GM18520 (cell line): ENCODE measurements around the gene CFAP69.
A peak's percentile ranks its signal among the peaks of the same experiment; 100 is the strongest.
"Not testable (repeated sequence)": the region's sequence is repeated elsewhere in the genome, so short reads cannot be mapped to it uniquely, and the experiment has no call there.

Experiments used
- ATAC-seq: cut with Tn5 transposase; IDR thresholded peaks from one replicate; pipeline ENCODE4 v1.9.1; 2021; ENCODE audit not compliant: unreplicated experiment

Gene CFAP69

DNA sequence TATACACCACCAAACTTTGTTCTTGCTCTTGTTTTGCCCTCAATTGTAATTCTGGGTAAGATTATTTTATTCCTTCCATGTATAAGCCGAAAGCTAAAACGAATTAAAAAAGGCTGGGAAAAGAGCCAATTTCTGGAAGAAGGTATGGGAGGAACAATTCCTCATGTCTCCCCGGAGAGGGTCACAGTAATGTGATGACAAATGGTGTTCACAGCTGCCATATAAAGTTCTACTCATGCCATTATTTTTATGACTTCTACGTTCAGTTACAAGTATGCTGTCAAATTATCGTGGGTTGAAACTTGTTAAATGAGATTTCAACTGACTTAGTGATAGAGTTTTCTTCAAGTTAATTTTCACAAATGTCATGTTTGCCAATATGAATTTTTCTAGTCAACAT is 12.5 kb upstream of the CFAP69 start:
- ATAC-seq, result no peak

DNA sequence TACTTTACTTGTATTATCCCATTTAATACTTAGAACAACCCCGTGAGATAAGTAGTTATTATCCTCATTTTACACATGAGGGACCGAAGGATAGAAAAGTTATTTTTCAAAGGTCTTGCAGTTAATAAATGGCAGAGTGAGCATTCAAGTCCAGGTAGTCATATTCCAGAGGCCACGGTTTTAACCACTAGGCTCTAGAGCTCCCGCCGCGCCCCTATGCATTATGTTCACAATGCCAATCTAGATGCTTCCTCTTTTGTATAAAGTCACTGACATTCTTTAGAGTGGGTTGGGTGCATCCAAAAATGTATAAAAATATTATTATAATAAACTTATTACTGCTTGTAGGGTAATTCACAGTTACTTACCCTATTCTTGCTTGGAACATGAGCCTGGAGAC is 11.4 kb upstream of the CFAP69 start:
- no peak for ATAC-seq

DNA sequence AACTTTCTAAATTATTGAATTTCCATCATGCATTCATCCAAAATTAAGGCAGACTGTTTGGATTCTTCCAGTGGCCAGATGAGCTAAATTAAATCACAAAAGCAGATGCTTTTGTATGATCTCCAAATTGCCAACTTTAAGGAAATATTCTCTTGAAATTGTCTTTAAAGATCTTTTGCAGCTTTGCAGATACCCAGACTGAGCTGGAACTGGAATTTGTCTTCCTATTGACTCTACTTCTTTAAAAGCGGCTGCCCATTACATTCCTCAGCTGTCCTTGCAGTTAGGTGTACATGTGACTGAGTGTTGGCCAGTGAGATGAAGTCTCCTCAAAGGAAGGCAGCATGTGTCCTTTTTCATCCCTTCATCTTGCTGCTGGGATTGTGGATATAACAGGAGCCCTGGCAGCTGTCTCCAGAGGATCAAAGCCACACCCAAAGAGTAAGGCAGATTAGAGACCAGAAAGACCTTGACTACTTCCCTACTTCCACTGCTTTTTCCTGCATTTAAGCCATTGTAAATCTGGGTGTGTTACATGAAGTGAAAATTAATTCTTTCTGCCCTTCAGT is 8.2 kb upstream of the CFAP69 start:
- no peak for ATAC-seq

DNA sequence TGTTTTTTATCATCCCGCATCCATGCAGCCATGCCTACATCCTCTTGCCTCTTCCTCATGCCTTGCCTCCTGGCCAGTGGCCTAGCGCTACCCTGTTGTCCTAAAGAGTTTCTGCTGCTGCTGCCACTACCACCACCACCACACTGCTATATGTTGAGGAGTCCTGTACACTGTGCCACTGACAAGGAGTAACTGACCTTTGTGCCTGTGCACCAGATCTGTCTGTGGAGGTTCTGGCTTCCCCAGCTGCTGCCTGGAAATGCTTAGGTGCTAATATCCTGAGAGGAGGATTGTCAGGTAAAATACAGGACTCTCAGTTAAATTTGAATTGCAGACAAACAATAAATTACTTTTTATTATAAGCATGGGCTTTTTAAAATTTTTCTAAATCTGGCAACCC is 7.0 kb upstream of the CFAP69 start:
- no peak for ATAC-seq

- ATAC-seq, result no peak
These were observed 6.4 kb upstream of the CFAP69 start for GRCh38 chr7:90238583-90238982.

GRCh38 chr7:90239050-90239449 is 5.9 kb upstream of the CFAP69 start:
- no peak for ATAC-seq

DNA sequence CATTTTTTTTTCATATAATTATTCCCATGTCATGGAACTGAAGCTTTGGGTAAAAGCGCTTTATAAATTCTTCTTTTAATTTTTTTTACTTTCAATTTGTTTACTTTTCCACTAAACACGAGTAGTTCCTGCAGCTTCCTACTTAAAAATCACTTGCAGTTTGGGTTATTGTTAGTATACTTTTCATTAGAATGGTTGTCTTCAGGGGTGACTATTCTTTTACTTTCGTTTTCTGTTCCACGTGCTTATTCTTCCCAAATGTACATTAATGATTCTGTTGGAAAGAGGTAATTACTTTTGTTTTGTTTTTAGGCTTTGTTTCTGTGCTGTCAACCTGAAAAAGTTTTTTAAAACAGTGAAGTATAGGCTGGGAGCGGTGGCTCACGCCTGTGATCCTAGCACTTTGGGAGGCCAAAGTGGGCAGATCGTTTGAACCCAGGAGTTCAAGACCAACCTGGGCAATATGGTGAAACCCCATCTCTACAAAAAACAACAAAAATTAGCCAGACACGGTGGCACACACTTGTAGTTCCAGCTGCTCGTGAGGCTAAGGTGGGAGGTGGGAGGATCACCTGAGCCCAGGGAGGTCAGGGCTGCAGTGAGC is 5.2 kb upstream of the CFAP69 start:
- ATAC-seq, result no peak

GRCh38 chr7:90242369-90243168 is 2.4 kb upstream of the CFAP69 start:
- peak; percentile 91 for ATAC-seq

DNA sequence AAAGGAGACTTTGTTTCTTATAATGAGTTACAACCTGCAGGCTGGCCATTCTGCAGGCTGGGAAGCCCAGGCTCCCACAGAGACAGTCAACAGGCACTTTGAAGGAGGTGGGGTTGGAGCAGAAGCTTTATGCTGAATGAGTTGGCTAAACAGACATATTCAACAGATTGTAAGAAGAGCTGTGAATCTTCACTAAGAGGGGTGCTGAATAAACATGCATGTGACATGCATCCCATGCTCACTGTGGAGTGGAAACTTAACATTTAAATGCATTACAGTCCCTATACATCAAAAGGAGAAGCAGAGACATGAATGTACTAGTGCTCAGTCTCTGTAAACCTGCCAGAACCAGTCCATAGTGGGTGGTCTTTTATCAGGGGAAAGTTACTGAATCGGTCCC is 1.4 kb upstream of the CFAP69 start:
- no peak for ATAC-seq

GRCh38 chr7:90244565-90244908 is 437 bp upstream of the CFAP69 start:
- ATAC-seq, result no peak

GRCh38 chr7:90246171-90246570 is 1.2 kb downstream of the CFAP69 start:
- no peak for ATAC-seq

DNA sequence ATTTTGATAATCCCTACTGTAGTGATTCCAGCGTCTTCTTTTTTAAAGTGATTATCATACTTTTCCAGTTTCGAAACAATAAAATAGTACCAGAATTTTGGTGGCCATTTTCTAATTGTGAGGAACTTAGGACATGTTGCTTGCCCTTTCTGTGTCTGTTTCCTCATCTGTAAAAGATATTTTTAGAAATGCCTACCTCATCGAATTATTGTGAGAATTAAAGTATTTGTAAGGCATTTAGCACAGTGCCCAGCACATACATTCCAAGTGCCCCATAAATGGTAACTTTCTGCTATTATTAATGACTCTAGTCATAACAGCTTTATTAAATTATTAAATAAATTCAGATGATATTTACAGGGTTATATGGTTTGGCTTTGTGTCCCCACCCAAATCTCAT is 3.7 kb downstream of the CFAP69 start:
- ATAC-seq, result no peak

DNA sequence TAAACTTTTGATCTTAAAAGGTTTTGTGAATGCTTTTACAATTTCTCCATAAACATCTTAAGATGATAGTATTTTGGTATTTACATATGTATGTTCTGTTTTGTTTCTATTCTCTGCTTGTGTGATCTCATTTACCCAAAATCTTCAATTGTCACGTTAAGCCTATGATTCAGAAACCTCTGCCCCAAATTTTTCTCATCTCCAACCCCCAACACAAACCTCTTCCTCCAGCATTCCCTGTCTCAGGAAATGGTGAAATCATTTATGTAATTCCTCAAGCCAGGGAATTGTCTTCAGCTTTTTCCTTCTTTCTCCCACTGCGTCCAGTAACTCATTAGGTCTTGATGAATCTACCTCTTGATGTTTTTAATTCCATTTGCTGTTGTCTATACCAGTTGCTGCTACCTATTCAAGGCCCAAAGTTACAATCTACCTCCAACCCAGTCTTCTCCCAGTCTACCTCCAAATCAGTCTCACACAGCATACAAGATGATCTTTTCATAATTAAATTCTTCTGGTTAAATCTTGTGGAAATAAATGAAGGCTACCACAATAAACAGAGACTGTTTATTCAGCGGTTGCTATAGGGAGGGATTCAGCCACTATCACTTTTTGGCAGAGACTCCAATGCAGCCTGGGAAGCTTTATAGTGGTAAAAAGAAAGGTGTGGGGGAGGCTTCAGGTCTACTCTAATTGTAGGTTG is 5.8 kb downstream of the CFAP69 start:
- no peak for ATAC-seq

GRCh38 chr7:90251304-90251635 is 6.3 kb downstream of the CFAP69 start:
- no peak for ATAC-seq

DNA sequence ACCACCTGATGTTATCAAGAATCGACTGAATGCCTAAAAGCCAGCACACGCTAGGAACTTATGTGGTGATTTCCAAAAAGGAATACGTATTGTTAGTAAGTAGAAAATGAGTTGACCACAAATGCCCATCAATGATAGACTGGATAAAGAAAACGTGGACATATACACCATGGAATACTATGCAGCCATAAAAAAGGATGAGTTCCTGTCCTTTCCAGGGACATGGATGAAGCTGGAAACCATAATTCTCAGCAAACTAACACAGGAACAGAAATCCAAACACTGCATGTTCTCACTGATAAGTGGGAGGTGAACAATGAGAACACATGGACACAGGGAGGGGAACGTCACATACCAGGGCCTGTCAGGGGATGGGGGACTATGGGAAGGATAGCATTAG is 11.0 kb downstream of the CFAP69 start:
- not testable (repeated sequence) for ATAC-seq

- no peak for ATAC-seq
These were observed 11.8 kb downstream of the CFAP69 start for GRCh38 chr7:90256778-90257177.

- no peak for ATAC-seq
These were observed 16.5 kb downstream of the CFAP69 start for GRCh38 chr7:90261441-90261840.

DNA sequence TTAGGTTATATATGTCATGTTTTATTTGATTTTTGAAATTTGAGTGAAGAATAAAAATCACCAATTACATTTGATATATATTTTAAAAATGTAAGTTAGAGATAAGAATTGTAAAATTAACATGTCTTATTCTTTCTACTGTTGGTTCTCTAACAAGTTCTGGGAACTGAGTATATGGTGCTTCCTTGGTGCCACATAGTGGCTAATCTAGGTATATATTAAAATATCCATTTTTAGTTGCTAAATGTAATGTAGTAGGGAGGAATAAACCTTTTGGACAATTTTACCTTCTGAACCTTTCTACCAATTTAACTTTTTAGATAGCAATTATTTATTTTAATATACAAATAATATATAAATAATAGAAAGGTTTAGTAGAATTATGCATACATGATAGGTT is 17.5 kb downstream of the CFAP69 start:
- ATAC-seq, result peak; percentile 89

DNA sequence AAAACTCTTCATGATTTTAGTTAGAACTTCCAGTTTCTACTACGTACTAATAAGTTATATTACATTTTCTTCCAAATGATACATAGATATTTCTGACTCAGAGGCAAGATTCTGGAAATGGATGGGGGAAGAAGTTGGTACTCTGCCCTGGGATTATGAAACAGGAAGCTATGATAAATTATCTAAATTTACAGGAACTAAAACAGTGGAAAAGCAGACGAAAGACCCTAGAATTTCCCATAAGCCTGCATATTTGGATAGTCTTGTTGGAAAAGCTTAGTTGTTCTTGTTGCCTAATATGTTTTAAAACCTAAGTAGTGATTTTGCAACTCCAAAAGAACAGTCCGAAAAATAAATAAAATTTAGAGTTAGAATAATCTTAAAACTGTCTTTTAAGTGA is 21.8 kb downstream of the CFAP69 start:
- no peak for ATAC-seq

DNA sequence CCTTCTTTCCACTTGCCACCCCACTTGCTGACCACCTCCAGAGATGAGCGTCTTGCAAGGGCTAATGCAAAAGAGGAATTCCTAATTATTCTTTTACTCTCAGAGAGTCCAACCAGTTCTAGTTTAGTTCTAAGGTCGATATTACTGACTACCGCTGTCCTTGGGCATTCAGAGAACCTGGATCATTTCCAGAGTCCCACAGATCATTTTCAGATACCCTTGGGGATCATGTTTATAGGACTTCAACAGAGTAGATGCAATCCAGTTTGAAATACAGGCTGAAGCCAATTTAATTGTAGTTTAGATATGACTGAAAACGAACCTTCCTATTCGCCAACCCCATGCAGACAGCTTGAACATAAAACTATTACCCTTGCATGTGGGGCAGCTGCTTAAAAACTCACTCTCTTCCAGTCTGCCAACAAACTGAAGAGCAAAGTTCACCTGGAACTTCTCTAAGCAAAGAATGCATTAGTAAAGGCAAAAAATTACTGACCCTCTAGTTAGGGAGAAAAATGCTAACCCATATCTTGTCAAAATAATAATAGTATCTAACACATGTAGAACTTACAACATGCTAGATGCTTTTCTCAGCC is 22.4 kb downstream of the CFAP69 start:
- no peak for ATAC-seq

DNA sequence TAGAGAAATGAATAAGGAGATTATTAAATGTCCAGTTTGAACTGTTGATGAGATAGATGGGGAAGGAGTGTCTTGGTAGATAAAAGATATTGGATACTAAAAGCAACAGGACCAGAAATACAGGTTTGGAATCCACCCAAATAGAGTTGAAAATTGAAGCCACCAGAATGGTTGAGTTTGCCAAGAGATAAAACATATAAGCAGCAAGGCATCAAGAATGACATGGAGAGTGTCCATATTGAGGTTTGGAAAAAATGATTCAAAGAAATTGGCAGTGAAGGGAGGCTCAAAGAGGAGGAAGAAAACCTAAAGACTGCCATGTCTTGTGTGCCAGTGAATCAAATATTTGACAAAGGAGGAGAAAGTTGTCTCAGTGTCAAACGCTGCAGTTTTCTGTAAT is 24.2 kb downstream of the CFAP69 start:
- no peak for ATAC-seq
